ENCODE results near the gene SH3YL1.
"Not testable (repeated sequence)": the region's sequence is repeated elsewhere in the genome, so short reads cannot be mapped to it uniquely, and the experiment has no call there.

The SH3YL1 gene

GRCh38 chr2:180311-180710 is 83.5 kb downstream of the SH3YL1 start:
- no peak for DNase-seq (ENCODE audit: low spot score)

GRCh38 chr2:179886-180285 is 83.9 kb downstream of the SH3YL1 start:
- DNase-seq (ENCODE audit: low spot score), result no peak

GRCh38 chr2:177733-178132 is 86.1 kb downstream of the SH3YL1 start:
- no peak for DNase-seq (ENCODE audit: low spot score)

GRCh38 chr2:176917-177316 is 86.9 kb downstream of the SH3YL1 start:
- DNase-seq (ENCODE audit: low spot score), result no peak

GRCh38 chr2:175880-176820 is 87.7 kb downstream of the SH3YL1 start:
- DNase-seq (ENCODE audit: low spot score), result no peak

- no peak for DNase-seq (ENCODE audit: low spot score)
These were observed 88.6 kb downstream of the SH3YL1 start for GRCh38 chr2:175161-175786.

- DNase-seq (ENCODE audit: low spot score), result not testable (repeated sequence)
These were observed 91.7 kb downstream of the SH3YL1 start for GRCh38 chr2:172120-172519.

- no peak for DNase-seq (ENCODE audit: low spot score)
These were observed 94.1 kb downstream of the SH3YL1 start for GRCh38 chr2:169741-170140.

Measured in HuH-7 (cell line).